ENCODE measurements around the gene EEF1G.
A peak's percentile ranks its signal among the peaks of the same experiment; 100 is the strongest.
"Not testable (repeated sequence)": the region's sequence is repeated elsewhere in the genome, so short reads cannot be mapped to it uniquely, and the experiment has no call there.

Gene EEF1G

GRCh38 chr11:62553080-62553838 is 20.4 kb downstream of the EEF1G start:
- peak; percentile 97 for DNase-seq

- peak; percentile 80 for DNase-seq
These were observed 21.1 kb downstream of the EEF1G start for GRCh38 chr11:62552485-62553079.

- not testable (repeated sequence) for DNase-seq
These were observed 23.2 kb downstream of the EEF1G start for GRCh38 chr11:62550478-62550877.

- DNase-seq, result no peak
These were observed 25.0 kb downstream of the EEF1G start for GRCh38 chr11:62548545-62549335.

GRCh38 chr11:62547691-62548281 is 25.9 kb downstream of the EEF1G start:
- DNase-seq, result no peak

GRCh38 chr11:62546929-62547625 is 26.6 kb downstream of the EEF1G start:
- peak; percentile 50 for DNase-seq

- peak; percentile 68 for DNase-seq
These were observed 27.3 kb downstream of the EEF1G start, which contains the start of gene AHNAK for GRCh38 chr11:62546244-62546928. TSS of gene AHNAK (minus strand) at chr11:62546806. CDS start at chr11:62536098, 10,708 bp downstream.

GRCh38 chr11:62545437-62546243 is 28.1 kb downstream of the EEF1G start:
- DNase-seq, result peak; percentile 99

- peak; percentile 28 for DNase-seq
These were observed 28.9 kb downstream of the EEF1G start for GRCh38 chr11:62544581-62545436.

- DNase-seq, result peak; percentile 11
These were observed 29.8 kb downstream of the EEF1G start for GRCh38 chr11:62543680-62544444.

GRCh38 chr11:62542750-62543567 is 30.7 kb downstream of the EEF1G start:
- peak; percentile 89 for DNase-seq

GRCh38 chr11:62542111-62542745 is 31.5 kb downstream of the EEF1G start:
- DNase-seq, result no peak

- no peak for DNase-seq
These were observed 32.6 kb downstream of the EEF1G start for GRCh38 chr11:62540804-62541701.

- peak; percentile 95 for DNase-seq
These were observed 34.3 kb downstream of the EEF1G start for GRCh38 chr11:62539238-62539925.

- no peak for DNase-seq
These were observed 35.0 kb downstream of the EEF1G start for GRCh38 chr11:62538470-62539237.

Measured in fibroblast of skin of right biceps (primary cell).